Measurements from ENCODE around the gene SORBS1. TPM values are rescaled to one million over a fixed set of nuclear protein-coding genes. Genes with fewer than 3 reads are reported as not detected.

SORBS1 gene
- total and polyA plus RNA-seq, 2 experiments from 2014 or later, result 11.0 to 20.6 TPM

DNA sequence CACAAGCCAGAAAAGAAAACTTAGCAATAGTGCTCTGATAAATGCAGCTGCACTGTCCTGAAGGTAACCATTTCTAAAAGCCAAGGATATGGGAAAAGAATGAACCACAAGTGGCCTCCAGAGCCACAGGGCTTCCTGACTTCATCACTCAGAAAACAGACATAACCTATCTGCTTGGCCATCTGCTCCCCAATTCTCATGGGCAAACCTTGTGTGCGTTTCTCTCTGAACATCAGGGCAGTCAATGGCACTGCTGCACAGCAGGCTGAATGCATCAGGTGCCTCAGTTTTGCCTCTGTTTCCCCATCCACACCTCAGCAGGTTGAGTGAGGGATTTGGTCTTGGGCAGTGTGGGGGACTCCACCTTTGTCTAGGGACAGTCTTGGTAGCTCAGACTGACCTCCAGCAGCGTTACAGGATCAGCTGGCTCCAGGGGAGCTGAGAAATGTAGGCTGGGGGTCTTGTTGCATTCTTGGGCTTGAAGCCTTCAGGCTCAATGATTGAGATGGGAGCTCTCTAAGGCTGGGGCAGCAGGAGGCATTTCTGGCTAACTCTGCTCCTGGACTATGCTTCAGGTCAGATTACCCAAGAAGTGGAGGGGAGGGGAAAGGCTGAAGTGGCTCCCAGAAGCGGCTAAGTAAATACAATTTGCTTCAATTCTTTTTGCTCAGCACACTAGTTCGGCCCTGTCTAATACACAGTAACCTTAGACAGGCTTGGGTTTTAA, 246.8 kb downstream of the SORBS1 start:
- Histone ChIP-seq H3K9me3 (ENCODE audit: low read depth) (no peaks in the 10 kb centered on the region), H3K27me3 (no peaks in the 10 kb centered on the region), H3K36me3 (no peaks in the 10 kb centered on the region), H3K27ac (peak overlapping the region; percentile 72), H3K4me1 (ENCODE audit: low read depth) (peaks cover 45% of the 10 kb centered on the region), H3K4me3 (no peak overlapping the region)
- TF ChIP-seq, protein P1, sequence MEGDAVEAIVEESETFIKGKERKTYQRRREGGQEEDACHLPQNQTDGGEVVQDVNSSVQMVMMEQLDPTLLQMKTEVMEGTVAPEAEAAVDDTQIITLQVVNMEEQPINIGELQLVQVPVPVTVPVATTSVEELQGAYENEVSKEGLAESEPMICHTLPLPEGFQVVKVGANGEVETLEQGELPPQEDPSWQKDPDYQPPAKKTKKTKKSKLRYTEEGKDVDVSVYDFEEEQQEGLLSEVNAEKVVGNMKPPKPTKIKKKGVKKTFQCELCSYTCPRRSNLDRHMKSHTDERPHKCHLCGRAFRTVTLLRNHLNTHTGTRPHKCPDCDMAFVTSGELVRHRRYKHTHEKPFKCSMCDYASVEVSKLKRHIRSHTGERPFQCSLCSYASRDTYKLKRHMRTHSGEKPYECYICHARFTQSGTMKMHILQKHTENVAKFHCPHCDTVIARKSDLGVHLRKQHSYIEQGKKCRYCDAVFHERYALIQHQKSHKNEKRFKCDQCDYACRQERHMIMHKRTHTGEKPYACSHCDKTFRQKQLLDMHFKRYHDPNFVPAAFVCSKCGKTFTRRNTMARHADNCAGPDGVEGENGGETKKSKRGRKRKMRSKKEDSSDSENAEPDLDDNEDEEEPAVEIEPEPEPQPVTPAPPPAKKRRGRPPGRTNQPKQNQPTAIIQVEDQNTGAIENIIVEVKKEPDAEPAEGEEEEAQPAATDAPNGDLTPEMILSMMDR (IDR thresholded peaks at IDR 0.05; ENCODE audit: low read depth, low read length), result no peak
- DNase-seq (ENCODE audit: low read depth in 1 of 2, low spot score in 1 of 2), result no peak

DNA sequence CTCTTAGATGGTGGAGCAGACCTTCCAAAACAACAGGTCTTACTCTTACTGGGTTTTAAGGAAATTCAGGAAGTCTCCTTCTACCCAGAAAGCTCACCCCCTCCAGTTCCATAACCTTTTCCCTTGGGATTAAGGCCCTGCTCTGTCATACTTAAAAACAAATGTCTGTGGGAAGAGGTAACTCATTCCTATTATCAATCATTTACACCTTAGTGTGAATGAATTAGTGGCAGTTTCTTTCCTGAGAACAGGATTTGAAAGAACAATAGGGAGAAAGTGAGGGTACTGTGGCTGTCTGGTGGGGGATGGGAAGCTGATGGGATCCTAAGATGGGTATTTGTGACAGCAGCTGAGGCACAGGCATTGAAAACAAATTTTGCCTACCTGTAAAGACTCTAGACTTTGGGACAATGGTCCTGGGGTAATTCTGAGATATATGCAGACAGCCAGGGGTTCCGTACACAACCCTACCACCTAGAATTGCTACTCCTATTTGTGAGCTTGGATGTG, 248.1 kb downstream of the SORBS1 start:
- Histone ChIP-seq H3K4me3 (no peak overlapping the region), H3K4me1 (ENCODE audit: low read depth) (peaks cover 50% of the 10 kb centered on the region), H3K36me3 (no peaks in the 10 kb centered on the region), H3K27me3 (no peaks in the 10 kb centered on the region), H3K9me3 (ENCODE audit: low read depth) (no peaks in the 10 kb centered on the region), H3K27ac (peak overlapping the region; percentile 72)
- TF ChIP-seq, protein P1 (IDR thresholded peaks at IDR 0.05; ENCODE audit: low read depth, low read length), result no peak
- DNase-seq (ENCODE audit: low read depth in 1 of 2, low spot score in 1 of 2), result no peak

DNA sequence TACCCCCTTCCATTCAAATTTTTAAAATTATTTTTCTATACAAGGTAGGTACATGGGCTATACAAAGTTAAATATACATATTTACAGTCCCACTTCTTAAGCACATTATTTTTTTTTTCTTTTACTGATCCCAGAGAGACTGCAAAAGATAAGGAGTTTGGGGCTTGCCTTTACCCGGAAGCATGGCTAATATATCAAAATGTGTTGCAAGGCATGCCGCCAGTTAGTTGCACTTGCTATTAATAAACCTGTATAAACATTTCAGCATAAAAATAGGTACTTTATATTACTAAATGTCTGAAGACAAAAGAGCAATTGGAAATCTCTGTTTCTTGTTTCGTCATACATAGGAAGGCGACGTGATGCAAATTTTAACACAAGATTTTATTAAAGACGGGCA, 248.9 kb downstream of the SORBS1 start:
- Histone ChIP-seq H3K36me3 (no peaks in the 10 kb centered on the region), H3K27me3 (no peaks in the 10 kb centered on the region), H3K4me3 (no peak overlapping the region), H3K27ac (no peak overlapping the region), H3K4me1 (ENCODE audit: low read depth) (peaks cover 54% of the 10 kb centered on the region), H3K9me3 (ENCODE audit: low read depth) (no peaks in the 10 kb centered on the region)
- TF ChIP-seq, protein P1 (IDR thresholded peaks at IDR 0.05; ENCODE audit: low read depth, low read length), result no peak
- peak in 1 of 2 donors; percentile 42 for DNase-seq (ENCODE audit: low read depth in 1 of 2, low spot score in 1 of 2)

DNA sequence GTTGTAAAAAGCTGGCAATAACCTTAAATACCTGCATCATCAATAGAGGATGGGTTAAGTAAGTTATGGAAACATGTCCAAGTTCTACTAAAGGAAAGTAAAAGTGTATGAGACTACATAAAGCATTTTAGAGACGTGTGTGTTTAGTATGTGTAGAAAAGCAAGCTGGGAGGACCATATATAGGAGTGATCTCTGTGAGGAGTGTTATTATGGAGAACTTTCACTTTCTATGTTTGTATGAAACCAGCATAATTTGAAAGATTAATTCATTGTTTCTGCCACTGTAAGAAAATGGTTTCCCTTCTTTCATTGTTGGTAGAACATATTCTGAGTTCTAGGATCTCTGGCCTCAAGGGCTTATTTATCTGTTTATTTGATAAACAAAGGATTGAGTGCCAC, 251.2 kb downstream of the SORBS1 start:
- Histone ChIP-seq H3K4me3 (no peak overlapping the region), H3K9me3 (ENCODE audit: low read depth) (no peaks in the 10 kb centered on the region), H3K4me1 (ENCODE audit: low read depth) (peaks cover 57% of the 10 kb centered on the region), H3K36me3 (no peaks in the 10 kb centered on the region), H3K27ac (no peak overlapping the region), H3K27me3 (no peaks in the 10 kb centered on the region)
- no peak for DNase-seq (ENCODE audit: low read depth in 1 of 2, low spot score in 1 of 2)
- TF ChIP-seq, protein P1 (IDR thresholded peaks at IDR 0.05; ENCODE audit: low read depth, low read length), result no peak

DNA sequence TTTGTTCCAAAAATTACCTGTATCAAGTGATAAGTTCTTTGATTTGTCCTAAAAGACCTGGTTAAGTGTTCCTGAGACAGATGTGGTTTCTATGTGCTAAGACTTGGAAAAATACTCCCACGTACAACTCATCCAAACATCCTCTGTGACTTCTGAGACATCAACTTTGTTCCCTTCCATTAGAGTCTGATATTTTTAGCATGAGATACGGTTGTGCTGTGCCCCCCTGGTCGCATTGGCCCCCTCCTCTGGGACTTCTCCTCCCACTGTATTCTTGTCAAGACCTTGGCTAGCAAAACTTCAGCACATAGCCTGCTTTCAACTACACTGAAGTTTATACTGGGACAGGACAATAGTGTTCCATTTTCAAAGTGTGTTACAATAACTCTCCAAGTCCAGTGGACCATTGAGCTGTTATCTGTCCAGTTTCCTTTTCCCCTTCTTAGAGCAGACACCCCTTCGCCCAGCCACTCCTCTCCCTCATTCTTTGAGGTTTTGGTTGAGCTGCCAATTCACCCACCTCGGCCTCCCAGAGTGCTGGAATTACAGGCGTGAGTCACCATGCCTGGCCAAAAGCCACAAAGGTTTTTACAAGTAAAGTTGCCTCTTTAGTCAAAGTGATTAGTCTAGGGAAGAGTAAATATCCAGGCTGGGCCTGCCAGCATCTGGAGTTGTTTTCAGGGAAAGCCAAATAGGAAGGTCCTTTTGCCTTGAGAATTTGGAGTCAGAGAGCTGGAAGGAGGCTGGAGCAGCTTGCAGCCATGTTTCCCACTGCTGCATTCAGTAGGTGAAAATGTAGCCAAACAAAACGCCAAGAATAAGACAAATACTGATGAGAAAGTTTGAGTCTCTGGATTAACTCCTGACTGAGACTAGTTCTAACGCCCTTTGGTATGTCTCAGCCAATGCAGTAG, 252.5 kb downstream of the SORBS1 start:
- TF ChIP-seq, protein P1 (IDR thresholded peaks at IDR 0.05; ENCODE audit: low read depth, low read length), result no peak
- H3K27me3 ChIP-seq, result no peaks in the 10 kb centered on the region
- H3K4me1 ChIP-seq (ENCODE audit: low read depth), result peaks cover 57% of the 10 kb centered on the region
- H3K27ac ChIP-seq, result peak overlapping the region; percentile 49
- no peaks in the 10 kb centered on the region for H3K36me3 ChIP-seq
- H3K9me3 ChIP-seq (ENCODE audit: low read depth), result no peaks in the 10 kb centered on the region
- H3K4me3 ChIP-seq, result no peak overlapping the region
- peak in 1 of 2 donors; percentile 99 for DNase-seq (ENCODE audit: low read depth in 1 of 2, low spot score in 1 of 2)
